ENCODE measurements around the gene SLC16A2. TPM values are rescaled to one million over a fixed set of nuclear protein-coding genes. Genes with fewer than 3 reads are reported as not detected.

SLC16A2 gene
- total RNA-seq, 4 donors from 2014 or later, result 1.7 to 16.8 (median 5.5) TPM

DNA sequence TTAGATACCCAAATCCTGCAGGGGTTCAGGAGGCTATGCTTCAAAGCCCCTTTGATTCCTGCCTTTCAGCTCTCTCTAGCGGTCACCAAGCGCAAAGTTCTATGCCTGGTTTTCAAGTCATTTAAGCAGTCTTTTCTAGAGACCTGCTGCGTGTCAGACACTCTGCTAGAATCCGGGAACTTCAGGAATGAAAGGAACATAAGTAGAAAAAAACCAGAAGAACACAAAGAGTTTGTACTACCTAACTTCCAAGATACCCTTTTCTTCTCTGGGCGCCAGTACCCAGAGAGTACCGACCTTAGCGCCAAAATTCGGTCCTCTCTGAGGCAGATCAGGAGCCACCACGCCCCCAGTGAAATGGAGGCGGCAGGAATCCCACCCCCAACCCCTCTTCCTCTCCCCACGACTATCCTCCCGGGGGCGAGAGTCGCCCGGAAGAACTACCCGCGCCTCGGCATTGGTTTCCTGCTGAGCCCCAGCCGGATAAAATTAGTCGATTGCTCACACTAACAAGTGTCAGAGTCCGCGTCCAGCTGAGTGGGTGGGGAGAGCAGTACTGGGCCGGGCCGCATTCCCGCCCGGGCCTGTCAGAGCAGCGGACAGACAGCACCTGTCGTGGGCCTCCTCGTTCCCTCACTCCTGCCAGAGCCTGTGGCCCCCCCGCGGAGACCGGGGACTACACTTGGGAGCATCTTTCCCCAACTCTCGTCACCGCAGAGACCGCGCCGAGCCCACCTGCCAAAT is 114.3 kb downstream of the SLC16A2 start:
- in situ Hi-C loops (cut with MboI; ENCODE audit: low pct_ligation_motif_present in 1 of 4, low pct_unique_long_range_greater_than_20kb in 1 of 4, low sequenced_read_pairs in 3 of 4), result loop anchor here in 2 of 4 donors (25.0 kb wide), 2 partner anchors 148 to 673 kb away; partner anchors contain the start of gene XIST (in 1 of the 2)

GRCh38 chrX:74536152-74536831 is 115.0 kb downstream of the SLC16A2 start:
- H3K27me3 ChIP-seq, result no peaks in the 10 kb centered on the region
- no peaks in the 10 kb centered on the region for H3K9me3 ChIP-seq
- H3K4me1 ChIP-seq, result peaks cover 0 to 9% (median 0%) of the 10 kb centered on the region in 4 donors
- intact Hi-C loops (cut with DNase I; ENCODE audit: low total_unique reads), result no loop called here
- in situ Hi-C loops (cut with MboI; ENCODE audit: low pct_ligation_motif_present in 1 of 4, low pct_unique_long_range_greater_than_20kb in 1 of 4, low sequenced_read_pairs in 3 of 4), result loop anchor here in 2 of 4 donors (25.0 kb wide), 2 partner anchors 149 to 674 kb away; partner anchors contain the start of gene XIST (in 1 of the 2)
- H3K27ac ChIP-seq, result peak overlapping the region; percentile 81 to 92 (median 88)
- 47% methylated on average over 48 of the region's 48 CpGs; no CpG with 5 or more reads in 1 of the 2 donors for WGBS, 2 donors (ENCODE audit: low coverage in 1 of 2)
- peak overlapping the region; percentile 28 to 51 (median 38) for H3K4me3 ChIP-seq
- peak; percentile 78 for DNase-seq
- no peaks in the 10 kb centered on the region for H3K36me3 ChIP-seq
- peak; percentile 16 for TF ChIP-seq POLR2A (IDR thresholded peaks at IDR 0.05)
- TF ChIP-seq EP300 (IDR thresholded peaks at IDR 0.05; ENCODE audit: low read depth), result no peak
- peak; percentile 47 to 53 (median 49) for TF ChIP-seq POLR2AphosphoS5 (IDR thresholded peaks at IDR 0.05)
- TF ChIP-seq CTCF (IDR thresholded peaks at IDR 0.05), result peak; percentile 34 to 73 (median 45)

More for the DNA sequence above, 114.3 kb downstream of the SLC16A2 start:
- Histone ChIP-seq H3K9me3 (no peaks in the 10 kb centered on the region), H3K4me1 (peaks cover 0 to 9% (median 0%) of the 10 kb centered on the region in 4 donors), H3K36me3 (no peaks in the 10 kb centered on the region), H3K27ac (peak overlapping the region; percentile 81 to 92 (median 88)), H3K4me3 (peak overlapping the region; percentile 28 to 51 (median 38)), H3K27me3 (no peaks in the 10 kb centered on the region)
- TF ChIP-seq EP300 (IDR thresholded peaks at IDR 0.05; ENCODE audit: low read depth) (no peak), CTCF (IDR thresholded peaks at IDR 0.05) (peak in 2 of 5 experiments; percentile 13 to 25), POLR2A (IDR thresholded peaks at IDR 0.05) (peak; percentile 61), POLR2AphosphoS5 (IDR thresholded peaks at IDR 0.05) (peak in 2 of 3 donors; percentile 70 to 74)
- DNase-seq, result peak; percentile 81
- WGBS, 2 donors (ENCODE audit: low coverage in 1 of 2), result 27% methylated on average over 37 of the region's 37 CpGs; no CpG with 5 or more reads in 1 of the 2 donors
- intact Hi-C loops (cut with DNase I; ENCODE audit: low total_unique reads), result no loop called here

- no peaks in the 10 kb centered on the region for H3K27me3 ChIP-seq
- in situ Hi-C loops (cut with MboI; ENCODE audit: low pct_ligation_motif_present in 1 of 4, low pct_unique_long_range_greater_than_20kb in 1 of 4, low sequenced_read_pairs in 3 of 4), result loop anchor here in 2 of 4 donors (25.0 kb wide), 2 partner anchors 150 to 675 kb away; partner anchors contain the start of gene XIST (in 1 of the 2)
- no peak for TF ChIP-seq POLR2AphosphoS5 (IDR thresholded peaks at IDR 0.05)
- no peak for TF ChIP-seq EP300 (IDR thresholded peaks at IDR 0.05; ENCODE audit: low read depth)
- no peak for TF ChIP-seq POLR2A (IDR thresholded peaks at IDR 0.05)
- no peak for TF ChIP-seq CTCF (IDR thresholded peaks at IDR 0.05)
- no peak for DNase-seq
- intact Hi-C loops (cut with DNase I; ENCODE audit: low total_unique reads), result no loop called here
- peaks cover 0 to 9% (median 0%) of the 10 kb centered on the region in 4 donors for H3K4me1 ChIP-seq
- H3K36me3 ChIP-seq, result no peaks in the 10 kb centered on the region
- H3K9me3 ChIP-seq, result no peaks in the 10 kb centered on the region
- 0 to 37% methylated on average over 1 to 26 of the region's 26 CpGs for WGBS, 2 donors (ENCODE audit: low coverage in 1 of 2)
- peak overlapping the region; percentile 28 to 51 (median 38) for H3K4me3 ChIP-seq
- H3K27ac ChIP-seq, result peak overlapping the region; percentile 81 to 92 (median 88)
These were observed 115.6 kb downstream of the SLC16A2 start for GRCh38 chrX:74536832-74537371.

Data from transverse colon (tissue), 4 donors.